ENCODE results near the gene FAM240A. TPM values are rescaled to one million over a fixed set of nuclear protein-coding genes. Genes with fewer than 3 reads are reported as not detected.
A peak's percentile ranks its signal among the peaks of the same experiment; 100 is the strongest.

The FAM240A gene
- total and polyA plus RNA-seq, 4 donors = not detected

DNA sequence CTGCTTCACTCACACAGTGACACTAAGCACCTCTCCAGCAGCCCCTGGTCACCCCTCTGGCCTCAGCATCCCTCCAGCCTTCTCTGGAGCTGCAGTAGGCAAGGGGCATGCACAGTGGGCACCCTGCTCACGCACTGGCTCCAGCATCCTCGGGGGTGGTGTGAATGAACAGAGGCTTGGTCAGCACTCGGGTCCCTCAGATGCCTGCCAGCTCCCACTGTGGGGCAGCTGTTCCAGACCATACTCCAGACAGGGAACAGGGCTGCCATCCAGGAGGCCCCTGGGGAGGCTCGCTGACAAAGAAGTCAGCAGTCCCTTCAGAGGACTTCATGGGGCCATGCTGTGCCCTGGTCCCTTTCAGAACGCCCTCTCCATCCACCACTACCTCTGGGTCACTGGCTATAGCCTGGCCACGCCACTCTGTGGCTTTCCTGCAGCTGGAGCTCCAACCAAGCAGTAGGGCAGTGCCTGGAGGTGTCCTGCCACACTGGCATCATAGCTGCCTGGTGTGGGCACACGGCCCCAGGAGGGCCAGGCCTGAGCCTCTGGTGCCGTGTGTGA lies 54.8 kb downstream of the FAM240A start:
- H3K36me3 ChIP-seq (ENCODE audit: control insufficient read depth in 1 of 2, insufficient read depth in 2 of 2, low read length in 1 of 2) = no peaks in the 10 kb centered on the region
- no peak overlapping the region for H3K27ac ChIP-seq (ENCODE audit: low read depth in 1 of 2, low read length in 2 of 2)
- H3K4me3 ChIP-seq (ENCODE audit: low read length in 2 of 2) = no peak overlapping the region
- H3K9me3 ChIP-seq (ENCODE audit: control insufficient read depth, low read length) = no peaks in the 10 kb centered on the region
- DNase-seq (peak in 1 of 2 donors; percentile 62), ATAC-seq (ENCODE audit: low FRiP score) (no peak)
- no peaks in the 10 kb centered on the region for H3K4me1 ChIP-seq (ENCODE audit: control insufficient read depth in 1 of 2, insufficient read depth in 2 of 2, low read length in 2 of 2)
- intact Hi-C loops (cut with DNase I) = no loop called here
- 62 to 65% methylated on average over 8 of the region's 8 CpGs for WGBS, 2 donors
- no peaks in the 10 kb centered on the region for H3K27me3 ChIP-seq (ENCODE audit: control insufficient read depth in 1 of 2, insufficient read depth in 2 of 2, low read length in 1 of 2)

DNA sequence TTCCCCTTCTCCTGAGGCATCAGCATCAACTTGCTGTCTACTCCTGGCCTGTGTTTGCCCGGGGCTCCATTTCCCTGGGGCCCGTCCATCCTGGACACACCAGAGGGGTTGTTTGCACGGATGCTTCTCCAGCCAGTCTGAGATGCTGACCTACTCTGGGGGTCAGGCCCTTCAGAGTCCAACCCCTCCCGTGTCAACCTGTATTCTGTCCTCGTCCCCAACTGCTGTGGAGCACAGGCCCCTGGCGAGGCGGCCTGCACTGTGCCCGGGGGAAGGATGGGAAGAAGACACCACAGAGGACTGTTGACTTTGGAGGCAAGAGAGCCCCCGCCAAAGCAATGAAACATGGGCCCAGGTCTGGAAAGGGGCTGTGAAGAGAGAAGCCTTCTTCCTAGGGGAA lies 55.3 kb downstream of the FAM240A start:
- H3K36me3 ChIP-seq (ENCODE audit: control insufficient read depth in 1 of 2, insufficient read depth in 2 of 2, low read length in 1 of 2) = no peaks in the 10 kb centered on the region
- no peaks in the 10 kb centered on the region for H3K9me3 ChIP-seq (ENCODE audit: control insufficient read depth, low read length)
- no peaks in the 10 kb centered on the region for H3K27me3 ChIP-seq (ENCODE audit: control insufficient read depth in 1 of 2, insufficient read depth in 2 of 2, low read length in 1 of 2)
- 94% methylated on average over 9 of the region's 9 CpGs for WGBS, 2 donors
- no peak for ATAC-seq (ENCODE audit: low FRiP score)
- intact Hi-C loops (cut with DNase I) = no loop called here
- H3K4me1 ChIP-seq (ENCODE audit: control insufficient read depth in 1 of 2, insufficient read depth in 2 of 2, low read length in 2 of 2) = no peaks in the 10 kb centered on the region
- no peak overlapping the region for H3K27ac ChIP-seq (ENCODE audit: low read depth in 1 of 2, low read length in 2 of 2)
- DNase-seq = peak in 1 of 2 donors; percentile 59
- no peak overlapping the region for H3K4me3 ChIP-seq (ENCODE audit: low read length in 2 of 2)

DNA sequence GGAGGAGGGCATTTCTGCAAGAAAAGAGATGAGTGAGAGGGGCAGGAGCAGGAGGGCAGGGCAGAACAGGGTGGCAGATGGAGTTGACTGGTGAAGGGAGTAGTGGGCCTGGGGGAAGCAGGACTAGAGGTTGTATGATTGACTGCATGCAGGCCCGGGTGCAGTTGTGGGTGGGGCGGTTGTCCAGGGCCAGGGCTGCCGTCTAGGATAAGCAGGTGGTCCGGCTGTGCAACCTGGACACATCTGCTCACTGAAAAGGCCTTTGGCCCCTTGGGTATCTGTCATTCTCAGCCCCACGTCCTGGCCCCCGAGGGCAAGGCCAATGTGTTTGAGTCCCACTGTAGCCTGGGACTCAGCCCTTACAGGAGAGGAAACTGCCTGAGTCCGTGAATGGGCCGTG lies 55.8 kb downstream of the FAM240A start:
- Histone ChIP-seq H3K36me3 (ENCODE audit: control insufficient read depth in 1 of 2, insufficient read depth in 2 of 2, low read length in 1 of 2) (no peaks in the 10 kb centered on the region), H3K27ac (ENCODE audit: low read depth in 1 of 2, low read length in 2 of 2) (no peak overlapping the region), H3K4me1 (ENCODE audit: control insufficient read depth in 1 of 2, insufficient read depth in 2 of 2, low read length in 2 of 2) (no peaks in the 10 kb centered on the region), H3K9me3 (ENCODE audit: control insufficient read depth, low read length) (no peaks in the 10 kb centered on the region), H3K4me3 (ENCODE audit: low read length in 2 of 2) (no peak overlapping the region), H3K27me3 (ENCODE audit: control insufficient read depth in 1 of 2, insufficient read depth in 2 of 2, low read length in 1 of 2) (no peaks in the 10 kb centered on the region)
- DNase-seq (peak in 1 of 2 donors; percentile 65), ATAC-seq (ENCODE audit: low FRiP score) (no peak)
- WGBS, 2 donors = 77 to 78% methylated on average over 8 of the region's 8 CpGs
- intact Hi-C loops (cut with DNase I) = no loop called here

DNA sequence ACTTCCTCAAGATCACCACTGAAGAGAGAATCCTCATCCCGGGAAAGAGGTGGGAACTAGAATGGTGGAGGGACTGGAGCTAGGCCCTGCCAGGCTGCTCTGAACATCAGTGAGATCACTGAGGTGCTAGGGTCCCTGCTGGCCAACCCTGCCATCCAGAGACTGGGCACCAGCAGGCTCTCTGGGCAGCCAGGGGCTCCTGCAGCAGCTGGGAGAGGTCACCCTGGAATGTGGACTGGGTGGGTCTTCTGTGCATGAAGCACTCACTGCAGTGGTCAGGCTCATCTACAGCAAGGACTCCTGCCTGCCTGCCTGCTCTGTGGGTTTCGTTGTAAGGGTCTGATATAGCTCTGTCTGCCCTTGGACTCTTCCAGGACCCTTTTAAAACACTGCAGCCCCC lies 56.3 kb downstream of the FAM240A start:
- DNase-seq (peak in 1 of 2 donors; percentile 60), ATAC-seq (ENCODE audit: low FRiP score) (no peak)
- Histone ChIP-seq H3K4me1 (ENCODE audit: control insufficient read depth in 1 of 2, insufficient read depth in 2 of 2, low read length in 2 of 2) (no peaks in the 10 kb centered on the region), H3K36me3 (ENCODE audit: control insufficient read depth in 1 of 2, insufficient read depth in 2 of 2, low read length in 1 of 2) (no peaks in the 10 kb centered on the region), H3K4me3 (ENCODE audit: low read length in 2 of 2) (no peak overlapping the region), H3K27ac (ENCODE audit: low read depth in 1 of 2, low read length in 2 of 2) (no peak overlapping the region), H3K27me3 (ENCODE audit: control insufficient read depth in 1 of 2, insufficient read depth in 2 of 2, low read length in 1 of 2) (no peaks in the 10 kb centered on the region), H3K9me3 (ENCODE audit: control insufficient read depth, low read length) (no peaks in the 10 kb centered on the region)
- intact Hi-C loops (cut with DNase I) = no loop called here
- WGBS, 2 donors = 88 to 94% methylated on average over 2 of the region's 2 CpGs

DNA sequence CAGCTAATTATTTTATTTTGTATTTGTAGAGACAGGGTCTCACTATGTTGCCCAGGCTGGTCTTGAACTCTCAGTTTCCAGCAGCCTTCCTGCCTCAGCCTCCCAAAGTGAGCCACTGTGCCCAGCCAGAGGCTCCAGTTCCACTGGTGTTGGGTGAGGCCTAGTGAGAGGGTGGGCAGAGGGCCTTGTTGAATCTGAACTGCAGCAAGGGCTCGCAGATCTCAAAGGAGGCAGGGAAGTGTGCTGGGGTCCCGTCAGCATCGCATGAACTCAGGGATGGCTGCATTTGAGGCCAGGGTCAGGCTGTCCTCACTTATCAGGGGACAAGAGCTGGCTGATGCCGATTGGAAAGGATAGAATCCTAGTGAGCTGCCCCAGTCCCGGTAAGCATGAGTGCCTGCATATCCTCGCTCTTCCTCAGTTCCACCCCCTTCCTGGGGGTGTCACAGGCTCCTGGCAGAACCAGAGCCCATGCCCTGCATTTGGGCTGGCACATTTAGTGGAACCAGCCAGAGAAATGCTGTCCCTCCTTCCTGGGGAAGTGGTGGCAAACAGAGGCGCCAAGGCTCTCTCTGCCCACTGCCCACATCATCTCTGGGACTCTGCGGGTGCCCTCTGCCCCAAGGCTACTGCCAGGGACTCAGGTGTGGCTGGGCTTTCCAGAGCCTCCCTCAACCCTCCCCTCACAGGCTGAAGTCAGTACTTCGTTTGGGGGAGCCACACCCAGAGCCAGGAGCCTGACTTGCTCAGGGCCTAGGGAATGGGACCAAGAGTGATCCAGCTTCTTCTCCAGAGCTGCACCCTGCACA lies 57.1 kb downstream of the FAM240A start:
- peak; percentile 10 to 37 for DNase-seq
- 80 to 84% methylated on average over 9 of the region's 9 CpGs for WGBS, 2 donors
- no peaks in the 10 kb centered on the region for H3K27me3 ChIP-seq (ENCODE audit: control insufficient read depth in 1 of 2, insufficient read depth in 2 of 2, low read length in 1 of 2)
- H3K4me3 ChIP-seq (ENCODE audit: low read length in 2 of 2) = no peak overlapping the region
- H3K9me3 ChIP-seq (ENCODE audit: control insufficient read depth, low read length) = no peaks in the 10 kb centered on the region
- no peak for ATAC-seq (ENCODE audit: low FRiP score)
- H3K27ac ChIP-seq (ENCODE audit: low read depth in 1 of 2, low read length in 2 of 2) = no peak overlapping the region
- no peaks in the 10 kb centered on the region for H3K4me1 ChIP-seq (ENCODE audit: control insufficient read depth in 1 of 2, insufficient read depth in 2 of 2, low read length in 2 of 2)
- intact Hi-C loops (cut with DNase I) = no loop called here
- no peaks in the 10 kb centered on the region for H3K36me3 ChIP-seq (ENCODE audit: control insufficient read depth in 1 of 2, insufficient read depth in 2 of 2, low read length in 1 of 2)

DNA sequence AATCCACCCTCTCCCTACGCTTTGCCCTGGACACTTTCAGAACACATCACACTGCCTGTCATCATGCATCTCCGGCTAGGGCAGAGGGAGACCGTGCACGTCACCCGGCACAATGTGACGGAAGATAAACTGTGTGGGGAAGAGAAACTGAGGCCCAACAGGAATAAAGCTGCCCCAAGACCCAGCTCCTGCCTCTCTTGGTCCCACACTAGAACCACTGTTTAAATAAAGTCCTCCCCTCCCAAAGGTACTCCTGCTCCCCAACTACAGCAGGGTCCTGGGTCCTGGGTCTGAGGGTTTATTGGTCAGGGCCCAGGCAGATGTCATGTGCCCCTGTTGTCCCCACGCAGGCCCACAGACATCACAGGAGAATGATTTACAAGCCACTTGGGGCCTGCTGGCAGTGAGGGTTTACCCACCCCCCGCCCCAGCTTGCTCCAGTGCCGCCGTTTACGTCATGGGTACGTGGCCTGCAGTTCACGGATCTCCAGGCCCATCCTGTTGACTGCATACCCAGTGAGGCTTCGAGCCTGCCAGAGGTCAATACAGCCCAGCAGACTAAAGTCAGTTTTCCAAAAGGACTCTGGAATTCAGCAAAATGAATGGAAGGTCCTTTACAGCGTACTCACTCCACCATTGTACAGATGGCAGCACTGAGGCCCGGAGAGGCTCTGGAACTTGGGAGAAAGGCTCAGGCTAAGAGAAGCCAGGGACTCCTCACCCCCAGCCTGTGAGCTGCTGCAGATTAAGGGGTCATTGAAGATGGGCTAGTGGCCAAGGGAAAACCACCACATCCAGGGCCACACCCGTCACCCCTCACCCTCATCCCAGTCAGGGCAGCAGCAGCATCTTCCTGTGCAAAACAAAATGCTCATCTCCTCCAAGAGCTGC lies 57.9 kb downstream of the FAM240A start:
- 84 to 86% methylated on average over 16 to 17 of the region's 17 CpGs for WGBS, 2 donors
- no peaks in the 10 kb centered on the region for H3K36me3 ChIP-seq (ENCODE audit: control insufficient read depth in 1 of 2, insufficient read depth in 2 of 2, low read length in 1 of 2)
- no peaks in the 10 kb centered on the region for H3K27me3 ChIP-seq (ENCODE audit: control insufficient read depth in 1 of 2, insufficient read depth in 2 of 2, low read length in 1 of 2)
- intact Hi-C loops (cut with DNase I) = no loop called here
- no peak overlapping the region for H3K4me3 ChIP-seq (ENCODE audit: low read length in 2 of 2)
- H3K4me1 ChIP-seq (ENCODE audit: control insufficient read depth in 1 of 2, insufficient read depth in 2 of 2, low read length in 2 of 2) = no peaks in the 10 kb centered on the region
- ATAC-seq (ENCODE audit: low FRiP score) (no peak), DNase-seq (peak; percentile 32 to 42)
- no peaks in the 10 kb centered on the region for H3K9me3 ChIP-seq (ENCODE audit: control insufficient read depth, low read length)
- no peak overlapping the region for H3K27ac ChIP-seq (ENCODE audit: low read depth in 1 of 2, low read length in 2 of 2)

DNA sequence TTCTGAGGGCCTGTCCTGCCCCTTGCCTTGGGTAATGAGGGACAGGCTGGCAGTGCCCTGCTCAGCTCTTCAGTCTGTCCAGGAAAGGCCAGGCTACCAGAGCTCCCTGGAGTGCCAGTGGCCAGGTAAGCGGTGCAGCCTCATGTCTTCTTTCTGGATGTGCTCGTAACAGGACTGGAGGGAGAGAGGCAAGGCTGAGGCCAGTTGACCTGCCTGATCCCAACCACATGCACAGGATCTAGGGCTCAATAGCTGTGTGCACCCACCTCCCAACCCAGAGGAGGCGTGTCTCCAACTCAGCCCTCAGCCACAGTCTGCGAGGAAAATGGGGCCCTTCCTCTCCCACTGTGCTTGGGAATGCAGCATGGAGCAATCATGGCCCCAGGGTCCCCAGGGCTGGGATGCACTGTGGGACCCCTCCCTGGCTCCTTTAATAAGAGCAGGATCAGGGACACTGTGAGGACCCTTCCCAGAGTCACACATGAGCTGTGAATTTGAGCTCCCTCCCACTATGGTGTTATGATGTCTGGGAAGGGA lies 58.6 kb downstream of the FAM240A start:
- DNase-seq (no peak), ATAC-seq (ENCODE audit: low FRiP score) (no peak)
- intact Hi-C loops (cut with DNase I) = no loop called here
- no peaks in the 10 kb centered on the region for H3K36me3 ChIP-seq (ENCODE audit: control insufficient read depth in 1 of 2, insufficient read depth in 2 of 2, low read length in 1 of 2)
- H3K9me3 ChIP-seq (ENCODE audit: control insufficient read depth, low read length) = no peaks in the 10 kb centered on the region
- H3K4me3 ChIP-seq (ENCODE audit: low read length in 2 of 2) = no peak overlapping the region
- no peaks in the 10 kb centered on the region for H3K4me1 ChIP-seq (ENCODE audit: control insufficient read depth in 1 of 2, insufficient read depth in 2 of 2, low read length in 2 of 2)
- WGBS, 2 donors = 96% methylated on average over 4 of the region's 4 CpGs
- H3K27me3 ChIP-seq (ENCODE audit: control insufficient read depth in 1 of 2, insufficient read depth in 2 of 2, low read length in 1 of 2) = no peaks in the 10 kb centered on the region
- no peak overlapping the region for H3K27ac ChIP-seq (ENCODE audit: low read depth in 1 of 2, low read length in 2 of 2)

DNA sequence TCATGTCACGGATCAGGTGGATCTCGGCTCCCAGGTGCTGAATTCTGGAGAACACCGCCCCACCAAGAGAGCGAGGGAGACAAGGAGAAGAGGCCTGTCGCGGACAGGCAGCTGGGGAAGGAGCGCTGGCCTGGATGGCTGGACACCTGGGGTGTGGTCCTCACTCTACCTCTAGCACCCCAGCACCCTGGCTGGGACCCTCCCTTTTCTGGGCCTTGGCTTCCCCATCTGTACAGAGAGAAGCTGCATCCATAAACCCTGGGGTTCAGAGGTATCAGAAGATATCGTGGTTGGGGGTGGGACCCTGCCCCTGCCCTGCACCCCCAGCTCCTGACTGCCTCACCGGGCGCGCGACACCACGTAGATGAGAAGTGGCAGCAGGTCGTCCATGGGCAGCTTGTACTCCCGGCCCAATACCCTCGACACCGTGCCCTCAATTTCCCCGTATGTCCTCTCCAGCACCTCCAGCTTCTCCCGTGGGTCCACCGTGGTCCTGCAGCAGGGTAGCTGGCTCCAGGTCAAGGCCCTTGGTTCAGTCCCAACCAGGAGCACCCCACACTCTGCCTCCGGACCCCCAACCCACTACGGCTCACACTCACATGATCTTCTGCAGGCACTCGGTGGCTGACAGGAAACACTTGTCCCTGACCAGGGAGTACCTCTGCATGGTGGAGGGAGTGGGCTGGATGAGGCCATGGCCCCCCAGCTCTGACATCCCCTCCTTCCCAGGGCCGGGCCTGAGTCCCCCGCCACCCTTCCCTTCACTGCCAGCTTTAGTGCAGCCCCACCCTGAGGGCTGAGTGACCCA lies 59.4 kb downstream of the FAM240A start:
- no peaks in the 10 kb centered on the region for H3K36me3 ChIP-seq (ENCODE audit: control insufficient read depth in 1 of 2, insufficient read depth in 2 of 2, low read length in 1 of 2)
- H3K27me3 ChIP-seq (ENCODE audit: control insufficient read depth in 1 of 2, insufficient read depth in 2 of 2, low read length in 1 of 2) = no peaks in the 10 kb centered on the region
- intact Hi-C loops (cut with DNase I) = no loop called here
- H3K4me3 ChIP-seq (ENCODE audit: low read length in 2 of 2) = no peak overlapping the region
- WGBS, 2 donors = 93 to 94% methylated on average over 24 to 25 of the region's 25 CpGs
- no peaks in the 10 kb centered on the region for H3K9me3 ChIP-seq (ENCODE audit: control insufficient read depth, low read length)
- peak; percentile 48 to 62 for DNase-seq
- no peaks in the 10 kb centered on the region for H3K4me1 ChIP-seq (ENCODE audit: control insufficient read depth in 1 of 2, insufficient read depth in 2 of 2, low read length in 2 of 2)
- ATAC-seq (ENCODE audit: low FRiP score) = no peak
- no peak overlapping the region for H3K27ac ChIP-seq (ENCODE audit: low read depth in 1 of 2, low read length in 2 of 2)

All from aorta (tissue), 5 donors.